Spleen (tissue), 7 donors: Measurements from ENCODE around the gene UST.

Experiments
- POLR2A ChIP-seq, 3 donors: fragments of 450-650 bp; IDR thresholded peaks; one replicate each; pipeline ENCODE4 v1.5.1; 2017; ENCODE audit warnings: antibody characterized with exemption in 3 of 3, mild to moderate bottlenecking in 1 of 3
- POLR2AphosphoS5 ChIP-seq, 3 donors: sonication (generic); formaldehyde crosslinking; IDR thresholded peaks; one replicate each; pipeline ENCODE4 v1.5.1; 2017; ENCODE audit warnings: antibody characterized with exemption in 3 of 3
- TF ChIP-seq, protein P1 (sequence below), 11 experiments: fragments of 200-600 bp in 7 of 11; fragments of 450-650 bp in 4 of 11; sonication (generic) in 4 of 11; IDR thresholded peaks in 8 of 11; conservative IDR thresholded peaks in 3 of 11; 1 replicate in 7 of 11; 2 replicates in 4 of 11; pipeline versions ENCODE4 v1.4.0 to v1.8.0; 2016 to 2021; ENCODE audit warnings: antibody characterized with exemption in 11 of 11, inconsistent platforms in 4 of 11, mild to moderate bottlenecking in 1 of 11
- donor health status: DM: no; HTN: no; CAD: no; lungs with moderate emphysema.
- donor health status: DM: no; HTN: no; CAD: no.
- donor health status: DM: no; HTN: no; CAD: no.

DNA sequence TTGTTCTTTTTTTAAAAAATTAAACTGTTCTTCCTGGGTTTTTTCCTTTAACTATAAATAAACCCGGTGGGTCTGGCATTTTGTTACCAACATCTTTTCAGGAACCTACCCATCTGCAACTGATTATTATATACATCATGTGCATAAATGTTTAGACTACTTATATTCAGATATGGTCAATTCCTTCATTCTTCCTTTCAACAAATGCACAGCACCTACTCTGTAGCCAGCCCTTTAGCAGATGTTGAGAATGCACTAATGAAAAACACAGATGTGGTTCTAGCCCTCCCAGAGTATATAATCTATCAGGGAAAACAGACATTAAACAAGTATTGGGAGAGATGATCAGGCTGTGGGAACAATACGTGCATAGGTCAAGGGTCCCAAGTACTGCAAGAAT is 237.1 kb downstream of the UST start:
- TF ChIP-seq, protein P1, sequence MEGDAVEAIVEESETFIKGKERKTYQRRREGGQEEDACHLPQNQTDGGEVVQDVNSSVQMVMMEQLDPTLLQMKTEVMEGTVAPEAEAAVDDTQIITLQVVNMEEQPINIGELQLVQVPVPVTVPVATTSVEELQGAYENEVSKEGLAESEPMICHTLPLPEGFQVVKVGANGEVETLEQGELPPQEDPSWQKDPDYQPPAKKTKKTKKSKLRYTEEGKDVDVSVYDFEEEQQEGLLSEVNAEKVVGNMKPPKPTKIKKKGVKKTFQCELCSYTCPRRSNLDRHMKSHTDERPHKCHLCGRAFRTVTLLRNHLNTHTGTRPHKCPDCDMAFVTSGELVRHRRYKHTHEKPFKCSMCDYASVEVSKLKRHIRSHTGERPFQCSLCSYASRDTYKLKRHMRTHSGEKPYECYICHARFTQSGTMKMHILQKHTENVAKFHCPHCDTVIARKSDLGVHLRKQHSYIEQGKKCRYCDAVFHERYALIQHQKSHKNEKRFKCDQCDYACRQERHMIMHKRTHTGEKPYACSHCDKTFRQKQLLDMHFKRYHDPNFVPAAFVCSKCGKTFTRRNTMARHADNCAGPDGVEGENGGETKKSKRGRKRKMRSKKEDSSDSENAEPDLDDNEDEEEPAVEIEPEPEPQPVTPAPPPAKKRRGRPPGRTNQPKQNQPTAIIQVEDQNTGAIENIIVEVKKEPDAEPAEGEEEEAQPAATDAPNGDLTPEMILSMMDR (IDR thresholded peaks at IDR 0.05 in 8 of 11, conservative IDR thresholded peaks at IDR 0.05 in 3 of 11) = no peak
- TF ChIP-seq POLR2A (IDR thresholded peaks at IDR 0.05) (no peak), POLR2AphosphoS5 (IDR thresholded peaks at IDR 0.05) (no peak)
